Stimulated activated CD4-positive, alpha-beta T cell treated with anti-CD3 and anti-CD28 coated beads, Interleukin-15, amount 100 ng/mL, for 1 hour (primary cell): ENCODE results near the gene MAP2K3.

ENCODE experiments used
- DNase-seq, 2 donors: peaks; one replicate each; pipeline ENCODE4 v3.0.0-alpha.2; 2020; ENCODE audit warnings: low read depth in 1 of 2, low spot score in 1 of 2

The MAP2K3 gene

DNA sequence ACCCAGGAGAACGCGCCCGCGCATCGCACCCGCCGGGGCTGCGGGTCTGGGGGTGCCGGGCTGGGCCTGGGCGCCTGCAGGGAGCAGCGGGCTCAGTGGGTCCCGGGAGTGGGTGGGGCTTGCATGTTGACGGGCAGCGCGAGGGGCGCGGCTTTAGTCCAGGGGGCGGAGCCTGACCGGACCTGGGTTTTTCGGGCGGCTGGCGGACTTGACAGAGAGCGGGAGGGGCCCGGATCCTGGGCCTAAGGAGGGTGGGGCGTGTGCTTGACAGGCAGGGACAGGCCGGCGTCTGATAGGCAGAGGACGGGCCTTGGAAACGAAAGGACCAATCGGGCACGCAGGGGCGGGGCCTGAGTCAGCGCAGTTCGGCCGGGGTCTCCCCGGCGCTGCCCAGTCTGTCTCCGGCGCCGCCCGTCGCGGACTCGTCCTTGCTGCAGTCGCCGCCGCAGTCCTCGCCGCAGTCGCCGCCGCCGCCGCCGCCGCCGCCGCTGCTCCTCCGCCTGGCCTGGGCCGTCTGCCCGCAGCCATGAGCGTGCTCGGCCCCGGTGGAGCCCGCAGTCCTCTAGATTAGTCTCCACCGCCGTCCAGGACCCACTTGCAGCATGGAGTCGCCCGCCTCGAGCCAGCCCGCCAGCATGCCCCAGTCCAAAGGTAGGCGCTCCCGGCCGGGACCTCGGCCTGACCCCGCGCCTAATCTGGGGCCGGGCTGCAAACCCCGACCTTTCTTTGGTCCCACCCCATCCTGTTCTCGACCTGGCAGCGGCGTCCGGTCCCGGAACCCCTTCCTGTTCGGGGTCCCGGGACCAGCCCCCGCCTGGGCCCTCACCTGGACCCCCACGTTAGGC is at the start of gene MAP2K3:
TSS of gene MAP2K3 (plus strand) at position 393 of the 845 bp plus-strand sequence. CDS start at position 603, 210 bp downstream.
- DNase-seq, result peak; percentile 90 to 95

DNA sequence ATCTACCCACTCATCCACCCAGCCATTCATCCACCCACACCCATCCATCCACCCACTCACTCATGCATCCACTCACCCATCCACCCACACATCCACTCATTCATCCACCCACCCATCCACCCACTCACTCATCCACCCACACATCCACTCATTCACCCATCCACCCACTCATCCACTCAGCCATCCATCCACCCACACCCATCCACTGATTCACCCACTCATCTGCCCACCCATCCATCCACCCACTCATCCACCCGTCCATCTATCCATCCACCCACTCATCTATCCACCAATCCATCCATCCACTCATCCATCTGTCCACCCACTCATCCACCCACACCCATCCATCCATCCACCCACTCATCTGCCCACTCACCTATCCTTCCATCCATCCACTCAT is 48.6 kb upstream of the MAP2K3 start:
- DNase-seq, result no peak

GRCh38 chr17:21239680-21240368 is 44.7 kb upstream of the MAP2K3 start:
- DNase-seq, result no peak

DNA sequence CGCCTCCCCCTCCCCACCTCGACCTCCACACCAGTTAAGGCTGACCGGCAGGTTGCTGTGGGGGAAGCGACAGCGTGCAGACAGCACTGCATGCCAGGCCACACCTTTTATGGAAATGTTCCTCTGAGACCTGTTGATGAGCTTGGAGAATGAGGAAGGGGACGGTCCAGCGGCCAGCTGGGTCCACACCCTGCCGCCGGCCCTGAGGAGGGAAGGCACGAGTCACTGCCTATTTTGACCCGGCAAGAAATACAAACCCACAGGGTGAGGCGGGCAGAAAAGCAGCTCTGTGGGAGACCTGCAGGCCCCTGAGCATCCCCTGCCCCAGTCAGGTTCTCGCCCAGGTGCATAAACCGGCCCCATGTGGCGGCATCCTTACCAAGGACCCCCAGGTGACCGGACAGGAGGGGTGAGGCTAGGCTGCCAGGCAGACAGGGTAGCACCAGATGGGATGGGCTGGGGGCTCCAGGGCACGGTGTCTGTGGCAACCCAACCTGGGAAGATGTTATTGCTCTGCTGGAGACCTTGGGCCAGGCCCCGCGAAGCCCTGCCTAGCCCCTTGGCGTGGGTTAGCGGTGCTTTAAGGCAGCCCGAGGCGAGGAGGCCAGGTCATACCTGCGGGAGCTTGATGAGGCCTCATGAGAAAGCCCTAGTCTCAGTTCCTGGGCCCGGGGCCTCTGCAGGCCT is 44.0 kb upstream of the MAP2K3 start:
- DNase-seq, result no peak

GRCh38 chr17:21241564-21241963 is 42.9 kb upstream of the MAP2K3 start:
- DNase-seq, result no peak

GRCh38 chr17:21242026-21242697 is 42.3 kb upstream of the MAP2K3 start:
- DNase-seq, result no peak

GRCh38 chr17:21242780-21243515 is 41.6 kb upstream of the MAP2K3 start:
- DNase-seq, result no peak

GRCh38 chr17:21243516-21244303 is 40.8 kb upstream of the MAP2K3 start:
- no peak for DNase-seq

GRCh38 chr17:21245639-21246084 is 38.8 kb upstream of the MAP2K3 start:
- no peak for DNase-seq

DNA sequence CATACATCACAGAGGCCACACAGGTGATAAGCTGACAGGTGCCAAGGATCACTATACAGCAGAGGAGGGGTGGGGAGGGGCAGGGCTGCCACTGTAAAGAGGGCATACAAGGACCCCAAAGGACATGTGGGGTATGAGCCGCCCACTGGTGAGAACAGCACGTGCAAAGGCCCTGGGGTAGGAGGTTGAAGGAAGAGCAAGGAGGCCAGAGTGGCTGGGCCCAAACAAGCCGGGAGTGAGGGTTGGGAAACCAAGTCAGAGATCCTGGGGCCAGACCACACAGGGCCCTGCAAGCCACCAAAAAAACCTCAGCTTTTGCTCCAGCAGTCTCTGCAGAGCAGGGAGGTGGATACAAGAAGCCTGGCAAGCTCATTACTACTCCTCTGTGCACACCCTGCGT is 37.8 kb upstream of the MAP2K3 start:
- no peak for DNase-seq

DNA sequence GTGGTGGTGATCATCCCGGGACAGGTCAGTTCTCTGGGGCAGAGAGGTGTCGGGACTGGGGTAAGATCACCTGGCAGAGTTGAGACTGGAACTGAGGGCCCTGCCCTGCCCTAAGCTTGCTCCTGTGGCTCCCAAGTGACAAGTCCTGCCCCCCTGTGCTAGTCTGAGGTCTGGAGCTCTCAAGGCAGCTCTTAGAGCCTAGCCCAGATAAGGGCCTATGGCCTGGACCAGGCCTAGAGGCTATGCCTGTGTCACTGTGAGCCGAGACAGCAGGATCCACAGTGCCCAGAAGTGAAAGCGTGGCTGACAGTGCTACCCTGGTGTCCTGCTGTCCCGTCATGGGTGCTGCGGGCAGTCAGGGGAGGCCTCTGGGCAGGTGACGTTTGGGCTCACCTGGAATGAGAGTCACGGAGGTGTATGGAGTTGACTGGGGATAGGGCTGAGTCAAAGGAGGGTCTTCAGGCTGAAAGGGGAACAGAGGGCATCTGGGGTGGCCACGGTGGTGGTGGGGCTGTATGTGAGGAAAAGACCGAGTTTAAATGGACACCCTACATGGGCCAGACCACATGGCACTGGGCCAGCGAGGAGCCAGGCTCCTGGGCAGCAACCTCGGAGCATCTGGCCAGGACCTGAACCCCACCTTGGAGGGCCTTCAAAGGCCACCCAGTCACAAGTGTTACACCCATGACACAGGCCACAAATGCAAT is 36.8 kb upstream of the MAP2K3 start:
- DNase-seq, result no peak

DNA sequence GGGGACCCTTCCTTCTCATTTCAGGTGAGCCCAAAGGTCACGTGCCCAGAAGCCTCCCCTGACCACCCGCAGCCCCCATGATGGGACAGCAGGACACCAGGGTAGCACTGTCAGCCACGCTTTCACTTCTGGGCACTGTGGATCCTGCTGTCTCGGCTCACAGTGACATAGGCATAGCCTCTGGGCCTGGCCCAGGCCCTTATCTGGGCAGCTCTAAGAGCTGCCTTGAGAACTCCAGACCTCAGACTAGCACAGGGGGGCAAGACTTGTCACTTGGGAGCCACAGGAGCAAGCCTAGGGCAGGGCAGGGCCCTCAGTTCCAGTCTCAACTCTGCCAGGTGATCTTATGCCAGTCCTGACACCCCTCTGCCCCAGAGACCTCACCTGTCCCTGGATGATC is 36.0 kb upstream of the MAP2K3 start:
- no peak for DNase-seq

- no peak for DNase-seq
Measured at GRCh38 chr17:21249086-21249795, 35.3 kb upstream of the MAP2K3 start.

GRCh38 chr17:21249920-21250703 is 34.4 kb upstream of the MAP2K3 start:
- no peak for DNase-seq

DNA sequence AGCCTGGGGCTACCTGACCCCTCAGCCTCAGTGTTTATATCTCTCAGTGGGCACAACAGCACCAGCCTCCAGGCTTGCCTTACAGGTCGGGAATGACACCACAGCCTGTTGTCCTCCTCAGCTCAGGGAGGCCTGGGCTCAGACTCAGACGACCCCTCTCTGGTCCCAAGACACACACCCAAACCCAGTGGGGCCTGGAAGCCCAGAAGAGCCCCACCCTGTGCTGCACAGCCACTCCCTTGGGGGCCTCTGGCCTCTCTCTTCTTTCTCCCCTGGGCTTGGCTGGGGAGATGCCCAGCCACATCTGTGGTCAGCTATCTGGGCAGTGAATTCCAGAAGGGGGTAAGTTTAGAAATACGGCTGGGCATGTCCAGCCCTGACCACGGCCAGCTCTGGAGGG is 33.7 kb upstream of the MAP2K3 start:
- DNase-seq, result no peak

DNA sequence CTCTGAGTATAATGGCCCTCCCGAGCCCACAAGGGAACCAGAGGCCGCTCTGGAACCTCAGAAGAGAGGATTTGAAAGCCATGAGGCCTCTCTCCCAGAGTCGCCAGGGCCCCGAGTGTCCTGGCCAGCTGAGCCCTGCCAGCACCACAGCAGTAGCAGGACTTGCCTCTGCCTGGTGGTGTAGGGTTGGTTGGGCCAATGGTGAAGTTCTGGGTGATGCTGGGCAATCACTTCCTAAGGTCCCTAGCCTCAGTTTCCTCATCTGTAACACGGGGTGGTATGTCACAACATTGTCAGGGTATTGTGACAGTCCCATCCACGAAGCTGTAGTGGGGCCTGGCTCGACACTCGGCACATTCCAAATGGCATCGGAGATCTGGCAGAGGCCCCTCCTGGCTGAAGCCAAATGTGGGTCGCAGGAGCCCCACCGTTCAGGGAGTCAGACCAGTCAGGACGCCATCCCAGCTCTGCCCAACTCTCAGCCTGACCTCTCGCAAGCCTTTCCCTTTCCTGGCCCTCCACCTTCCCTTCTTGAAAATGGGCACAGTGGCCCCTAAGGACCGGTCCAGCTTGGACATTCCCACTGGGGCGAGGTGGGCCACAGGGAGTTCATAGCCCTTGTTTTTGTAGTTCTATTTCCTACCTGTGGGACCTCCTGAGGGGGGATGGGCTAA is 33.0 kb upstream of the MAP2K3 start:
- no peak for DNase-seq

GRCh38 chr17:21252289-21252795 is 32.2 kb upstream of the MAP2K3 start:
- DNase-seq, result no peak
